Right atrium auricular region (tissue), 2 donors: Measurements from ENCODE around the gene SEMA5A. TPM values are rescaled to one million over a fixed set of nuclear protein-coding genes. Genes with fewer than 3 reads are reported as not detected.

Source experiments
- DNase-seq: peaks from one replicate; pipeline ENCODE4 v3.0.0-alpha.2; 2019; ENCODE audit warnings: low spot score
- H3K27ac ChIP-seq, 2 donors: fragments of 200-600 bp; sonication (generic); 1 replicate in 1 of 2; 2 replicates in 1 of 2; pipeline ENCODE4 v1.5.1; 2016 to 2019
- H3K27me3 ChIP-seq, 2 donors: fragments of 200-600 bp; sonication (generic); one replicate each; pipeline versions ENCODE4 v1.5.1 to v1.6.0; 2017 to 2019
- H3K36me3 ChIP-seq: fragments of 200-600 bp; sonication (generic); one replicate; pipeline ENCODE4 v1.5.1; 2016
- H3K4me1 ChIP-seq, 2 donors: fragments of 200-600 bp; sonication (generic); one replicate each; pipeline versions ENCODE4 v1.5.1 to v1.6.0; 2017 to 2019
- H3K4me3 ChIP-seq, 2 donors: fragments of 200-600 bp; sonication (generic); 1 replicate in 1 of 2; 2 replicates in 1 of 2; pipeline ENCODE4 v1.5.1; 2017 to 2019; ENCODE audit warnings: mild to moderate bottlenecking in 1 of 2, moderate library complexity in 1 of 2
- H3K9me3 ChIP-seq, 2 donors: fragments of 200-600 bp; sonication (generic); one replicate each; pipeline ENCODE4 v1.5.1; 2019
- total RNA-seq, 2 donors: library from RNA; depleted of rRNA; stranded (reverse); fragments of >200 nt; gene quantifications; one replicate each; pipeline ENCODE4 v1.1.0, GENCODE V29; 2016
- TF ChIP-seq, protein P1 (sequence below), 2 donors: fragments of 200-600 bp; sonication (generic); IDR thresholded peaks; one replicate each; pipeline ENCODE4 v1.5.1; 2019; ENCODE audit warnings: antibody characterized with exemption in 2 of 2

SEMA5A gene
- total RNA-seq, 2 donors from 2014 or later, result 14.1 to 26.2 TPM

DNA sequence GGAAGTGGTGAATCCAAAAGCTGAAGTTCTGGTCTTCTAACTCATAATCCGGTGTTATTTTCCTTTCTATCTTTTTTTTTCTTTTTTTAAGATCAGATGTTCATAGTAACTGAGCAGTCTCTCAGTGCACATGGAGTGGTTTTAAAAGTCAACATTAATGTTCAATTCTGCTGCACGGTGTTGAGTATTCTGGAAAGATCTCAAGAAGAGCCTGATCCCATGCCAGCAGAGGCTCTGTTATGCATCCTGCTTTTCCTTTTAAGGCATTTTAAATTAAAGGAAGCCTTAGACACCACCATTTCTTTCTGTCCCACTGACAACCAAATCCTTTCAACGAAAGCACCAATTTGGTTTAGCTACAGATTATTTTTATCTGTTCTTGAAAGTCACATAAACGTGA lies 33.4 kb downstream of the SEMA5A start:
- TF ChIP-seq, protein P1, sequence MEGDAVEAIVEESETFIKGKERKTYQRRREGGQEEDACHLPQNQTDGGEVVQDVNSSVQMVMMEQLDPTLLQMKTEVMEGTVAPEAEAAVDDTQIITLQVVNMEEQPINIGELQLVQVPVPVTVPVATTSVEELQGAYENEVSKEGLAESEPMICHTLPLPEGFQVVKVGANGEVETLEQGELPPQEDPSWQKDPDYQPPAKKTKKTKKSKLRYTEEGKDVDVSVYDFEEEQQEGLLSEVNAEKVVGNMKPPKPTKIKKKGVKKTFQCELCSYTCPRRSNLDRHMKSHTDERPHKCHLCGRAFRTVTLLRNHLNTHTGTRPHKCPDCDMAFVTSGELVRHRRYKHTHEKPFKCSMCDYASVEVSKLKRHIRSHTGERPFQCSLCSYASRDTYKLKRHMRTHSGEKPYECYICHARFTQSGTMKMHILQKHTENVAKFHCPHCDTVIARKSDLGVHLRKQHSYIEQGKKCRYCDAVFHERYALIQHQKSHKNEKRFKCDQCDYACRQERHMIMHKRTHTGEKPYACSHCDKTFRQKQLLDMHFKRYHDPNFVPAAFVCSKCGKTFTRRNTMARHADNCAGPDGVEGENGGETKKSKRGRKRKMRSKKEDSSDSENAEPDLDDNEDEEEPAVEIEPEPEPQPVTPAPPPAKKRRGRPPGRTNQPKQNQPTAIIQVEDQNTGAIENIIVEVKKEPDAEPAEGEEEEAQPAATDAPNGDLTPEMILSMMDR (IDR thresholded peaks at IDR 0.05), result no peak

DNA sequence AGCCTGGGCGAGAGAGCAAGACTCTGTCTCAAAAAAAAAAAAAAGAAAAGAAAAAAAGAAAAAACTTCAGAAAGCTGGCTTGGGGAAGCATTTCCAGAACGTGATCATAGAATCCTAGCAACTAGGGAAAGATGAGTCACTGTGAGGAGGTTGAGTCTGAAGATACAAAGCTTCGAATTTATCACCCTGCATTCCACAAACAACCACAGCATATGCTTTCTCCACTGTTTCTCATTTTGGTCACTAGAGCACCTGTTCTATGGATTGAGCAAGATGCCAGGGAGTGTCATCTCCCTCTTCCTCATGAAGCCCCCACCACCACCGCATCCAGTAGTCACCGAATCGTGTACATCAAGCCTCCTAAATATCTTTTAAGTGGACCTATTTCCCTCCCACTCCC lies 37.9 kb downstream of the SEMA5A start:
- no peak for DNase-seq
- TF ChIP-seq, protein P1 (IDR thresholded peaks at IDR 0.05), result no peak
- H3K36me3 ChIP-seq, result no peaks in the 10 kb centered on the region

More for the DNA sequence above, 33.4 kb downstream of the SEMA5A start:
- H3K4me1 ChIP-seq, result peaks cover 0 to 31% of the 10 kb centered on the region in 2 donors
- H3K27ac ChIP-seq, result peak overlapping the region in 1 of 2 donors; percentile 17
- H3K36me3 ChIP-seq, result no peaks in the 10 kb centered on the region
- H3K9me3 ChIP-seq, result no peaks in the 10 kb centered on the region
- H3K4me3 ChIP-seq, result no peak overlapping the region
- no peaks in the 10 kb centered on the region for H3K27me3 ChIP-seq
- DNase-seq, result no peak

DNA sequence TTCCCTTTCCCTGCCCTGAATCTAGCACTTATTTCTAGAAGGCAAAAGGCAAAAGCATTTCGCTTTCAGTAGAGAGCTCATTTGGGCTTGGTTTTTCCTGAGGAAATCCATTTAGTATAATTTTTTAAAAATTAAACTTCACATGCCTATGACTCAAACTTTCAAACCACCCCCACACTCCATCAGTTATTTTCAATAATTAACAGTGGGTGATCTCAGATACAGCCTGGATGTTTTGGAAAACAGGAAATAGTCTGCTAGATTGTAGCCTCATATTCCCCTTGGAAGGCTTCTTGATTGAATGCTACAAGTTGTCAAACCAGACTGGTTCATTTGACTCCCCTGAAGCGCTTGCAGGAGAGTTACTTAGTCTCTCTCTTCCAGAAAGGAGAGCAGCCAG lies 40.6 kb downstream of the SEMA5A start:
- peaks cover 0 to 19% of the 10 kb centered on the region in 2 donors for H3K4me1 ChIP-seq
- H3K27ac ChIP-seq, result no peak overlapping the region

More for the DNA sequence above, 37.9 kb downstream of the SEMA5A start:
- H3K27ac ChIP-seq, result no peak overlapping the region
- H3K4me3 ChIP-seq, result no peak overlapping the region
- no peaks in the 10 kb centered on the region for H3K27me3 ChIP-seq
- peaks cover 0 to 17% of the 10 kb centered on the region in 2 donors for H3K4me1 ChIP-seq
- H3K9me3 ChIP-seq, result no peaks in the 10 kb centered on the region

DNA sequence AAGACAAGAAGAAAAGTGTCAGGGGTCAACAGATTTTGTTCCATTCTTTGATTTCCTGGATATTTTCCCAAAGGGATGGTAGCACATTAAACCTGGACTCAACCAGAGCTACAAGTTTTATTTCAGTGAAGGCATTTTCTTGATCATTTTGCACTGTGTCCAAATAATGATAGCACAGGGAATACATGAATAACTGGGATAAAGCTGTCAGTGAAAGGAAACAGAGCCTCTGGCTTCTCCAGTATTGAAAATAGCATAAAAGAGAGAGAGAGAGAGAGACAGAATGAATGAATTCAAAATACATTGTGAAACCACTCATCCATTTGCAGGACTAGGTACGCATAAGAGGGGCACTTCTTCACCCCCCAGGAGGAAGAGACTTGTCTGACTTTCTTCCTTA lies 43.0 kb downstream of the SEMA5A start:
- peak overlapping the region; percentile 14 to 57 for H3K27ac ChIP-seq
- H3K4me3 ChIP-seq, result no peak overlapping the region
- H3K4me1 ChIP-seq, result peaks cover 0 to 19% of the 10 kb centered on the region in 2 donors
- no peak for DNase-seq
- H3K9me3 ChIP-seq, result no peaks in the 10 kb centered on the region
- no peaks in the 10 kb centered on the region for H3K36me3 ChIP-seq
- no peaks in the 10 kb centered on the region for H3K27me3 ChIP-seq
- TF ChIP-seq, protein P1 (IDR thresholded peaks at IDR 0.05), result no peak

More for the DNA sequence above, 40.6 kb downstream of the SEMA5A start:
- TF ChIP-seq, protein P1 (IDR thresholded peaks at IDR 0.05), result no peak
- no peak overlapping the region for H3K4me3 ChIP-seq
- no peaks in the 10 kb centered on the region for H3K9me3 ChIP-seq
- H3K27me3 ChIP-seq, result no peaks in the 10 kb centered on the region
- no peak for DNase-seq
- H3K36me3 ChIP-seq, result no peaks in the 10 kb centered on the region

DNA sequence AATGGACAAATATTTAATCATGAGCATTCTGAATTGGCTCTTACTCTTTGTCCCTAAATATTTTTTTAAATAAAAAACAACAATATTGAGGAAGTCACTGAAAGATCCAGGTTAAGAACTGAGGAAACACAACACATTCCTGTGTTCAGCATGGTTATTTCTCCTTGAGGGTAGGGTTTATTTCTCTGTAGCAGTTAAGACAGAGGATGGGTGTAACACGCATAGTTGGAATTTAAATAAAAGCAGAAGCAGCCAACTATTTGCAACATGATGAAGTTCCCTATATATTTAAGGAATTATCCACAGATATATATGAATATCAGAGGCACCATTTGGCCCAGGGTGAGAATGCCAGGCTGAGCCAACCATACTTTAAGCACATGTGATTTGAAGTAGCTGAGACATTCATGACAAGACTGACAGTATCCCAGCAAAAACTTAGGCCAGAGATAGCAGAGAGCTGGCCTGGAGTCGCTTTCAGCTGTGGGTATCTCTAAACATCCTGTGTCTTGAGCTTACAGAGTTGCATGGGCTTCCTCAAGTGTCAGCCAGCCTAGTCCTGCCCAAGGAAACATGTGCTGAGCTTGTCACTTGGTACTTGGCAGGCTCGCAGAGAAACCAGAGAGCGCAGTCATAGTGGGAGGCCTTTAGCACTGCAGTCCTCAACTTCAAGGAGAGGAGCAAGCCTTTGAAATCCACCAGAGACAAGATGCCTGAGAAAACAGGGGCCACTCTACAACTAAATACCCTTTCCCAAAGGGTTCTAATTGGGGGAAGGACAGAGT lies 43.6 kb downstream of the SEMA5A start:
- Histone ChIP-seq H3K4me1 (peaks cover 0 to 19% of the 10 kb centered on the region in 2 donors), H3K27ac (peak overlapping the region; percentile 14 to 57), H3K36me3 (no peaks in the 10 kb centered on the region), H3K9me3 (no peaks in the 10 kb centered on the region), H3K4me3 (no peak overlapping the region), H3K27me3 (no peaks in the 10 kb centered on the region)
- TF ChIP-seq, protein P1 (IDR thresholded peaks at IDR 0.05), result no peak
- DNase-seq, result no peak
